HepG2 (cell line): ENCODE data around the gene ZFR. TPM values are rescaled to one million over a fixed set of nuclear protein-coding genes. Genes with fewer than 3 reads are reported as not detected.
A peak's percentile ranks its signal among the peaks of the same experiment; 100 is the strongest.

ENCODE experiments used
- ATAC-seq: fragments of 200-7000 bp; cut with Tn5 transposase; 3 replicates; pipeline ENCODE4 v1.9.1; 2020; ENCODE audit warnings: mild to moderate bottlenecking, moderate library complexity
- BruUV-seq: library from RNA; stranded (reverse); fragments of 400-500 nt; replicated peaks from 2 replicates; lab custom pipeline; 2021; lab: Mats Ljungman, UMichigan
- CTCF ChIA-PET: fragments of 300-600 bp; formaldehyde crosslinking; extraction: SDS; loops from one replicate; lab custom pipeline; 2021; ENCODE audit warnings: low total read pairs, inconsistent platforms, low intra/inter-chr PET ratio; lab: Yijun Ruan, JAX
- POLR2A ChIA-PET: fragments of 350-600 bp; sonication (Branson Sonifier 250); formaldehyde crosslinking; loops from one replicate; lab custom pipeline; 2020; ENCODE audit warnings: antibody characterized with exemption, inconsistent platforms; lab: Yijun Ruan, JAX
- DNase-seq: peaks from one replicate; pipeline ENCODE4 v3.0.0-alpha.2; 2015; ENCODE audit warnings: low spot score
- FAIRE-seq: peaks from 3 replicates; lab custom pipeline; 2011; peaks lifted over from hg19 to GRCh38; lab: Jason Lieb, UNC
- H2AFZ ChIP-seq: one replicate; pipeline ENCODE4 v1.6.1; 2011; ENCODE audit warnings: low read length, inconsistent platforms
- H3K27ac ChIP-seq: fragments of 300-600 bp; 3 replicates; pipeline ENCODE4 v1.8.0; 2011; ENCODE audit warnings: mixed run types, mild to moderate bottlenecking, mixed read lengths, low read length, inconsistent platforms; ENCODE audit not compliant: insufficient read depth; ENCODE audit errors: extremely low read length
- H3K27me3 ChIP-seq, 2 experiments: fragments of 200-600 bp in 1 of 2; 2 replicates in 1 of 2; 3 replicates in 1 of 2; pipeline versions ENCODE4 v1.6.0 to v1.8.0; 2011; ENCODE audit warnings: low read length in 2 of 2, mild to moderate bottlenecking in 2 of 2, moderate library complexity in 2 of 2, inconsistent platforms in 1 of 2; ENCODE audit not compliant: insufficient read depth in 2 of 2, control insufficient read depth in 1 of 2
- H3K36me3 ChIP-seq, 2 experiments: fragments of 200-600 bp in 1 of 2; replicated peaks in 1 of 2; 2 replicates in 1 of 2; 3 replicates in 1 of 2; pipeline versions ENCODE4 v1.5.1 to v1.8.0; 2011; ENCODE audit warnings: low read length in 2 of 2, inconsistent platforms in 1 of 2; ENCODE audit not compliant: insufficient read depth in 2 of 2, control insufficient read depth in 1 of 2
- H3K4me1 ChIP-seq: 2 replicates; pipeline ENCODE4 v1.5.1; 2012; ENCODE audit warnings: low read length, inconsistent platforms; ENCODE audit not compliant: insufficient read depth
- H3K4me2 ChIP-seq: 2 replicates; pipeline ENCODE4 v1.6.0; 2011; ENCODE audit warnings: low read depth, low read length, inconsistent platforms
- H3K4me3 ChIP-seq, 3 experiments: fragments of 200-600 bp in 1 of 3; sonication (generic), shearing (Covaris generic) in 1 of 3; replicated peaks in 1 of 3; 2 replicates each; pipeline ENCODE4 v1.5.1; 2011 to 2016; ENCODE audit warnings: low read length in 3 of 3, inconsistent platforms in 2 of 3, low read depth in 2 of 3, mild to moderate bottlenecking in 2 of 3, control low read depth in 1 of 3, mixed read lengths in 1 of 3; ENCODE audit not compliant: insufficient read depth in 1 of 3
- H3K79me2 ChIP-seq: one replicate; pipeline ENCODE4 v1.6.1; 2011; ENCODE audit warnings: low read length, inconsistent platforms; ENCODE audit not compliant: insufficient read depth
- H3K9ac ChIP-seq: 2 replicates; pipeline ENCODE4 v1.6.0; 2011; ENCODE audit warnings: mild to moderate bottlenecking, low read depth, low read length, inconsistent platforms; ENCODE audit not compliant: insufficient read depth
- H3K9me3 ChIP-seq: 2 replicates; pipeline ENCODE4 v1.5.1; 2012; ENCODE audit warnings: mild to moderate bottlenecking, low read length
- H4K20me1 ChIP-seq: 2 replicates; pipeline ENCODE4 v1.6.0; 2011; ENCODE audit warnings: inconsistent platforms, mild to moderate bottlenecking, low read length, moderate library complexity; ENCODE audit not compliant: insufficient read depth
- BORCS8-MEF2B ChIP-seq: sonication (generic); formaldehyde crosslinking; IDR thresholded peaks from 2 replicates; pipeline ENCODE4 v1.8.0; 2022; ENCODE audit warnings: mild to moderate bottlenecking, missing genetic modification reagents
- EED ChIP-seq: sonication (generic); formaldehyde crosslinking; IDR thresholded peaks from 2 replicates; pipeline ENCODE4 v1.5.0; 2020; ENCODE audit warnings: mild to moderate bottlenecking, missing genetic modification reagents
- ETV6 ChIP-seq: sonication (generic); formaldehyde crosslinking; conservative IDR thresholded peaks from 2 replicates; pipeline ENCODE4 v1.4.0; 2020; ENCODE audit warnings: missing genetic modification reagents
- FOXM1 ChIP-seq: sonication (generic); formaldehyde crosslinking; IDR thresholded peaks from 2 replicates; pipeline ENCODE4 v1.5.0; 2020; ENCODE audit warnings: missing genetic modification reagents
- GZF1 ChIP-seq: sonication (generic); formaldehyde crosslinking; IDR thresholded peaks from 2 replicates; pipeline ENCODE4 v1.5.1; 2020; ENCODE audit warnings: mild to moderate bottlenecking, missing genetic modification reagents
- KDM5B ChIP-seq: sonication (generic); formaldehyde crosslinking; IDR thresholded peaks from 2 replicates; pipeline ENCODE4 v1.4.0; 2020; ENCODE audit warnings: missing genetic modification reagents, mild to moderate bottlenecking, borderline replicate concordance
- ONECUT2 ChIP-seq: sonication (generic); formaldehyde crosslinking; IDR thresholded peaks from 2 replicates; pipeline ENCODE4 v1.4.0; 2020; ENCODE audit warnings: missing genetic modification reagents
- SAP130 ChIP-seq: IDR thresholded peaks from 2 replicates; pipeline ENCODE4 v1.6.1; 2016; ENCODE audit warnings: low read depth
- SP2 ChIP-seq: sonication (generic); formaldehyde crosslinking; IDR thresholded peaks from 2 replicates; pipeline ENCODE4 v1.5.1; 2020; ENCODE audit warnings: mild to moderate bottlenecking, missing genetic modification reagents
- ZFP1 ChIP-seq: IDR thresholded peaks from 2 replicates; pipeline ENCODE4 v1.6.1; 2016
- ZMAT3 ChIP-seq: sonication (generic); formaldehyde crosslinking; conservative IDR thresholded peaks from 2 replicates; pipeline ENCODE4 v1.7.0; 2021; ENCODE audit warnings: missing genetic modification reagents
- ZNF781 ChIP-seq: sonication (generic); formaldehyde crosslinking; IDR thresholded peaks from 2 replicates; pipeline ENCODE4 v1.5.1; 2020; ENCODE audit warnings: borderline replicate concordance, mild to moderate bottlenecking, missing genetic modification reagents; ENCODE audit errors: not compliant biosample characterization
- ZSCAN29 ChIP-seq: sonication (generic); formaldehyde crosslinking; conservative IDR thresholded peaks from 2 replicates; pipeline ENCODE4 v1.4.0; 2020; ENCODE audit warnings: mild to moderate bottlenecking, missing genetic modification reagents
- WGBS: methylation state at CpG from one replicate; pipeline ENCODE4 v1.1.6; 2017; ENCODE audit warnings: low lambda C conversion rate; 5-methylcytosine and 5-hydroxymethylcytosine counted together
- in situ Hi-C: cut with HindIII; loops from 2 replicates; pipeline ENCODE4 v1.10.0; 2017; ENCODE audit warnings: low pct_unique_long_range_greater_than_20kb; ENCODE audit not compliant: extremely low pct_ligation_motif_present
- intact Hi-C: fragments of 100-400 bp; cut with micrococcal nuclease; formaldehyde crosslinking; loops from one replicate; pipeline ENCODE4 v1.10.0; 2022; ENCODE audit not compliant: unreplicated experiment
- polyA plus RNA-seq, 8 experiments: library from polyadenylated mRNA; depleted of rRNA in 3 of 8; stranded (reverse) in 7 of 8; unstranded in 1 of 8; fragments of >200 nt; fragmentation: Illumina TruSeq in 4 of 8; extraction: Trizol in 4 of 8; gene quantifications; 2 replicates each; pipeline versions ENCODE4 v1.2.1 to v1.2.3, GENCODE V29; 2011 to 2016; ENCODE audit warnings: low read depth in 4 of 8, missing spikeins in 1 of 8, mixed read lengths in 1 of 8; ENCODE audit not compliant: insufficient read depth in 1 of 8
- total RNA-seq, 5 experiments: library from RNA; depleted of rRNA; stranded (reverse); fragments of >200 nt; fragmentation: Illumina TruSeq; extraction: Trizol; gene quantifications; 2 replicates each; pipeline ENCODE4 v1.2.3, GENCODE V29; 2016; ENCODE audit warnings: low read depth in 1 of 5
- TF ChIP-seq, protein P1 (sequence below): sonication (generic); formaldehyde crosslinking; IDR thresholded peaks from 2 replicates; pipeline ENCODE4 v1.4.0; 2020; ENCODE audit warnings: missing genetic modification reagents, mild to moderate bottlenecking, borderline replicate concordance
- TF ChIP-seq, protein P2 (sequence below): sonication (generic); formaldehyde crosslinking; IDR thresholded peaks from 2 replicates; pipeline ENCODE4; 2020; ENCODE audit warnings: missing genetic modification reagents, mild to moderate bottlenecking, borderline replicate concordance
- TF ChIP-seq, protein P3 (sequence below): sonication (generic); formaldehyde crosslinking; conservative IDR thresholded peaks from 2 replicates; pipeline ENCODE4 v1.4.0; 2020; ENCODE audit warnings: missing genetic modification reagents
- TF ChIP-seq, protein P4 (sequence below): sonication (generic); formaldehyde crosslinking; conservative IDR thresholded peaks from 2 replicates; pipeline ENCODE4 v1.8.0; 2022; ENCODE audit warnings: mild to moderate bottlenecking, moderate library complexity, missing genetic modification reagents

ZFR gene
- total and polyA plus RNA-seq, 2 of the 13 experiments (the other 11 are each of a cell fraction or from before 2014, with no cell fraction given), result 89.0 to 92.8 TPM

DNA sequence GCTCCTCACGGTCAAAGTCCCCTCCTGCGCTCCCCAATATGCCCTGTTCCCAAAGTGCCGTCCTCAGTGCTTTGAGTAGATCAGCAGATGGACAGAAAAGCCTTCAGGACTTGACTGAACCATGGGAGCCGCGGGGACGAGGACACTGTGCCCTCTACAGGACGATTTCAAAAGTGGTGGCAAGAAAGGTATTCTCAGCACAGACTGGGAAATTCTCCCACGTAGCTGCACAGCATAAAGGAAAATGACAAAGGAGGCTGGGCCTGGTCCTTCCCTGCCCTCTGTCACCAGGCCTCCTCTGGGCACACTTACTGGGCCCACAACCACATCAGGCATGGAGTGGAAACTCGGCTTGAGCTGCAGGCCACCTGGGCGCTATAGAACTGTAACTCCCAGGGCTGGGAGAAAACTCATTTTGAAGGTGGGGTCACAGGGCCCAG is 115.1 kb downstream of the ZFR start (continued):
- TF ChIP-seq, protein P1, sequence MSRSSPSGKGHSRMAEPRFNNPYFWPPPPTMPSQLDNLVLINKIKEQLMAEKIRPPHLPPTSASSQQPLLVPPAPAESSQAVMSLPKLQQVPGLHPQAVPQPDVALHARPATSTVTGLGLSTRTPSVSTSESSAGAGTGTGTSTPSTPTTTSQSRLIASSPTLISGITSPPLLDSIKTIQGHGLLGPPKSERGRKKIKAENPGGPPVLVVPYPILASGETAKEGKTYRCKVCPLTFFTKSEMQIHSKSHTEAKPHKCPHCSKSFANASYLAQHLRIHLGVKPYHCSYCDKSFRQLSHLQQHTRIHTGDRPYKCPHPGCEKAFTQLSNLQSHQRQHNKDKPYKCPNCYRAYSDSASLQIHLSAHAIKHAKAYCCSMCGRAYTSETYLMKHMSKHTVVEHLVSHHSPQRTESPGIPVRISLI (CRISPR knock-in tag), result 0 out of 2 replicates have a peak, but pooled peaks have one; percentile 25

DNA sequence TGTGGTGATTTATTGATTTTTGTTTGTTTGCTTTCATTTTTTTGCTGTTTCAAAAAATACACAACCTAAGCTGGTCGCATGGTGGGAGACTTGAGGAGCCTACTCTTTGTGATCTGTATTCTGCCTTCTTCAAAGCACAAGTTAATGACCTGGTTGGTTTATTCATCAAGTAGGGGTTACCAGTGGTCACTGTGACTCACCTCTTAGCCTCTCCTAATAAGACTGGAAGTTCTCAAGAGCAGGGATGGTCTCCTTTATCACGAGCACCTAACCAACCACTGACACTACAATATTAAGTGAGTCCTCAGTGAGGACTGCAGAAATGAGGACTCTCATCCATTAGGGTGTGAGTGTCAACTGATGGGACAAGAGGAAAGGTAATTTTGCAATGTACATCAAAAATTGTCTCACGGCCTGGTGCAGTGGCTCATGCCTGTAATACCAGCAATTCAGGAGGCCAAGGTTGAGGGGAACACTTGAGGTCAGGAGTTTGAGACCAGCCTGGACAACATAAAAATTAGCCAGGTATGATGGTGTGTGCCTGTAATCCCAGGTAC is 118.2 kb downstream of the ZFR start:
- no peak for DNase-seq
- Histone ChIP-seq H3K4me3 (no peak overlapping the region), H3K79me2 (no peaks in the 10 kb centered on the region), H4K20me1 (no peaks in the 10 kb centered on the region), H3K9ac (no peak overlapping the region), H3K9me3 (no peaks in the 10 kb centered on the region), H3K4me2 (no peak overlapping the region), H3K27me3 (no peaks in the 10 kb centered on the region), H2AFZ (no peak overlapping the region), H3K27ac (peak overlapping the region; percentile 3), H3K36me3 (no peaks in the 10 kb centered on the region), H3K4me1 (peaks cover 51% of the 10 kb centered on the region)
- CTCF ChIA-PET, result no interaction called here
- FAIRE-seq, result no peak
- no TSS peak for BruUV-seq
- in situ Hi-C loops, result no loop called here
- intact Hi-C loops, result no loop called here
- no peak for ATAC-seq
- POLR2A ChIA-PET, result no interaction called here
- WGBS, result 66% methylated on average over 3 of the region's 3 CpGs
- peak; percentile 39; the same call in 1 of the 2 replicates for TF ChIP-seq BORCS8-MEF2B
- no peak for TF ChIP-seq SP2 (CRISPR knock-in tag)
- TF ChIP-seq, protein P2, sequence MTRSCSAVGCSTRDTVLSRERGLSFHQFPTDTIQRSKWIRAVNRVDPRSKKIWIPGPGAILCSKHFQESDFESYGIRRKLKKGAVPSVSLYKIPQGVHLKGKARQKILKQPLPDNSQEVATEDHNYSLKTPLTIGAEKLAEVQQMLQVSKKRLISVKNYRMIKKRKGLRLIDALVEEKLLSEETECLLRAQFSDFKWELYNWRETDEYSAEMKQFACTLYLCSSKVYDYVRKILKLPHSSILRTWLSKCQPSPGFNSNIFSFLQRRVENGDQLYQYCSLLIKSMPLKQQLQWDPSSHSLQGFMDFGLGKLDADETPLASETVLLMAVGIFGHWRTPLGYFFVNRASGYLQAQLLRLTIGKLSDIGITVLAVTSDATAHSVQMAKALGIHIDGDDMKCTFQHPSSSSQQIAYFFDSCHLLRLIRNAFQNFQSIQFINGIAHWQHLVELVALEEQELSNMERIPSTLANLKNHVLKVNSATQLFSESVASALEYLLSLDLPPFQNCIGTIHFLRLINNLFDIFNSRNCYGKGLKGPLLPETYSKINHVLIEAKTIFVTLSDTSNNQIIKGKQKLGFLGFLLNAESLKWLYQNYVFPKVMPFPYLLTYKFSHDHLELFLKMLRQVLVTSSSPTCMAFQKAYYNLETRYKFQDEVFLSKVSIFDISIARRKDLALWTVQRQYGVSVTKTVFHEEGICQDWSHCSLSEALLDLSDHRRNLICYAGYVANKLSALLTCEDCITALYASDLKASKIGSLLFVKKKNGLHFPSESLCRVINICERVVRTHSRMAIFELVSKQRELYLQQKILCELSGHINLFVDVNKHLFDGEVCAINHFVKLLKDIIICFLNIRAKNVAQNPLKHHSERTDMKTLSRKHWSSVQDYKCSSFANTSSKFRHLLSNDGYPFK (CRISPR knock-in tag), result no peak
- TF ChIP-seq, protein P3, sequence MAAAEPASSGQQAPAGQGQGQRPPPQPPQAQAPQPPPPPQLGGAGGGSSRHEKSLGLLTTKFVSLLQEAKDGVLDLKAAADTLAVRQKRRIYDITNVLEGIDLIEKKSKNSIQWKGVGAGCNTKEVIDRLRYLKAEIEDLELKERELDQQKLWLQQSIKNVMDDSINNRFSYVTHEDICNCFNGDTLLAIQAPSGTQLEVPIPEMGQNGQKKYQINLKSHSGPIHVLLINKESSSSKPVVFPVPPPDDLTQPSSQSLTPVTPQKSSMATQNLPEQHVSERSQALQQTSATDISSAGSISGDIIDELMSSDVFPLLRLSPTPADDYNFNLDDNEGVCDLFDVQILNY, result no peak
- TF ChIP-seq KDM5B (CRISPR knock-in tag), result no peak
- TF ChIP-seq ZNF781 (CRISPR knock-in tag), result no peak
- TF ChIP-seq ONECUT2 (CRISPR knock-in tag), result 0 out of 2 replicates have a peak, but pooled peaks have one; percentile 27
- TF ChIP-seq ETV6, result no peak
- no peak for TF ChIP-seq ZSCAN29 (CRISPR knock-in tag)
- TF ChIP-seq FOXM1 (CRISPR knock-in tag), result no peak
- TF ChIP-seq ZMAT3, result no peak
- TF ChIP-seq ZFP1, result no peak
- TF ChIP-seq EED (CRISPR knock-in tag), result no peak
- no peak for TF ChIP-seq GZF1 (CRISPR knock-in tag)
- no peak for TF ChIP-seq SAP130 (CRISPR knock-in tag)
- TF ChIP-seq, protein P4, sequence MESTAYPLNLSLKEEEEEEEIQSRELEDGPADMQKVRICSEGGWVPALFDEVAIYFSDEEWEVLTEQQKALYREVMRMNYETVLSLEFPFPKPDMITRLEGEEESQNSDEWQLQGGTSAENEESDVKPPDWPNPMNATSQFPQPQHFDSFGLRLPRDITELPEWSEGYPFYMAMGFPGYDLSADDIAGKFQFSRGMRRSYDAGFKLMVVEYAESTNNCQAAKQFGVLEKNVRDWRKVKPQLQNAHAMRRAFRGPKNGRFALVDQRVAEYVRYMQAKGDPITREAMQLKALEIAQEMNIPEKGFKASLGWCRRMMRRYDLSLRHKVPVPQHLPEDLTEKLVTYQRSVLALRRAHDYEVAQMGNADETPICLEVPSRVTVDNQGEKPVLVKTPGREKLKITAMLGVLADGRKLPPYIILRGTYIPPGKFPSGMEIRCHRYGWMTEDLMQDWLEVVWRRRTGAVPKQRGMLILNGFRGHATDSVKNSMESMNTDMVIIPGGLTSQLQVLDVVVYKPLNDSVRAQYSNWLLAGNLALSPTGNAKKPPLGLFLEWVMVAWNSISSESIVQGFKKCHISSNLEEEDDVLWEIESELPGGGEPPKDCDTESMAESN (CRISPR knock-in tag), result no peak
